T-cell (primary cell): Measurements from ENCODE around the gene AARSD1. TPM values are rescaled to one million over a fixed set of nuclear protein-coding genes. Genes with fewer than 3 reads are reported as not detected.

ENCODE experiments used
- ATAC-seq, 4 experiments: fragments of 200-7000 bp in 3 of 4; fragments of 150-1000 bp in 1 of 4; cut with Tn5 transposase; replicated peaks in 1 of 4; 1 replicate in 3 of 4; 2 replicates in 1 of 4; pipeline ENCODE4 v1.10.0; 2021; ENCODE audit warnings: moderate library complexity in 3 of 4, mild to moderate bottlenecking in 2 of 4, moderate number of reproducible peaks in 1 of 4
- CTCF ChIA-PET, 2 donors: fragments of 300-600 bp; sonication (Branson Sonifier 250); formaldehyde crosslinking; loops; one replicate each; lab custom pipeline; 2022; ENCODE audit warnings: antibody characterized with exemption in 2 of 2; lab: Charles Lee
- POLR2A ChIA-PET, 2 donors: fragments of 300-600 bp; sonication (Branson Sonifier 250); formaldehyde crosslinking; loops; one replicate each; lab custom pipeline; 2022; ENCODE audit warnings: antibody characterized with exemption in 2 of 2; lab: Charles Lee
- DNase-seq, 35 experiments: peaks; one replicate each; pipeline versions ENCODE4 v3.0.0 to v3.0.0-alpha.2; 2013 to 2023
- H3K27ac ChIP-seq: one replicate; pipeline ENCODE4 v1.5.1; 2013; ENCODE audit warnings: low read length
- H3K27me3 ChIP-seq, 2 experiments: replicated peaks in 1 of 2; 1 replicate in 1 of 2; 2 replicates in 1 of 2; pipeline versions ENCODE4 v1.6.1 to v1.7.0; 2013; ENCODE audit warnings: low read length in 1 of 2, mixed read lengths in 1 of 2; ENCODE audit not compliant: control insufficient read depth in 2 of 2, insufficient read depth in 2 of 2; ENCODE audit errors: extremely low read depth in 1 of 2
- H3K36me3 ChIP-seq, 2 donors: 1 replicate in 1 of 2; 2 replicates in 1 of 2; pipeline versions ENCODE4 v1.6.1 to v1.7.0; 2013; ENCODE audit warnings: low read length in 1 of 2; ENCODE audit not compliant: control insufficient read depth in 2 of 2, insufficient read depth in 1 of 2; ENCODE audit errors: extremely low read depth in 1 of 2
- H3K4me1 ChIP-seq, 2 experiments: 1 replicate in 1 of 2; 2 replicates in 1 of 2; pipeline versions ENCODE4 v1.6.1 to v1.7.0; 2013; ENCODE audit warnings: low read length in 2 of 2, mixed read lengths in 1 of 2; ENCODE audit not compliant: insufficient read depth in 2 of 2, control insufficient read depth in 1 of 2; ENCODE audit errors: extremely low read depth in 1 of 2
- H3K4me3 ChIP-seq, 2 donors: 1 replicate in 1 of 2; 2 replicates in 1 of 2; pipeline versions ENCODE4 v1.5.1 to v1.7.0; 2013; ENCODE audit warnings: mild to moderate bottlenecking in 2 of 2, low read length in 1 of 2, moderate library complexity in 1 of 2; ENCODE audit not compliant: control insufficient read depth in 1 of 2; ENCODE audit errors: extremely low read depth in 1 of 2
- H3K9me3 ChIP-seq: 2 replicates; pipeline ENCODE4 v1.7.0; 2013
- H3K27ac Mint-ChIP-seq, 2 donors: one replicate each; pipeline ENCODE4 v1.8.0; 2020 to 2021; ENCODE audit warnings: mild to moderate bottlenecking in 2 of 2, mixed read lengths in 2 of 2
- H3K27me3 Mint-ChIP-seq, 2 donors: one replicate each; pipeline ENCODE4 v1.8.0; 2021 to 2022; ENCODE audit warnings: mixed read lengths in 2 of 2
- H3K36me3 Mint-ChIP-seq: one replicate; pipeline ENCODE4 v1.8.0; 2021; ENCODE audit warnings: mixed read lengths
- H3K4me1 Mint-ChIP-seq, 3 donors: one replicate each; pipeline ENCODE4 v1.8.0; 2020 to 2022; ENCODE audit warnings: mixed read lengths in 3 of 3, mild to moderate bottlenecking in 1 of 3
- H3K4me3 Mint-ChIP-seq, 3 donors: one replicate each; pipeline ENCODE4 v1.8.0; 2020 to 2022; ENCODE audit warnings: mild to moderate bottlenecking in 3 of 3, mixed read lengths in 3 of 3, moderate library complexity in 3 of 3
- H3K9me3 Mint-ChIP-seq, 3 donors: one replicate each; pipeline ENCODE4 v1.8.0; 2020 to 2022; ENCODE audit warnings: mixed read lengths in 3 of 3
- WGBS: methylation state at CpG from one replicate; pipeline ENCODE4 v1.1.5; 2013; ENCODE audit warnings: missing lambda C conversion rate; ENCODE audit not compliant: insufficient coverage; 5-methylcytosine and 5-hydroxymethylcytosine counted together
- total RNA-seq, 35 experiments: library from RNA in 6 of 35; stranded (reverse) in 6 of 35; fragments of 120-200 nt in 1 of 35; gene quantifications; one replicate each; pipeline versions ENCODE4 v1.2.1 to v1.2.4 and lab custom pipeline; 2013 to 2026

The AARSD1 gene
- total RNA-seq, 5 donors from 2014 or later (not counting 1 experiment from before 2014, with no cell fraction given): 54.1 to 65.2 (median 60.0) TPM

DNA sequence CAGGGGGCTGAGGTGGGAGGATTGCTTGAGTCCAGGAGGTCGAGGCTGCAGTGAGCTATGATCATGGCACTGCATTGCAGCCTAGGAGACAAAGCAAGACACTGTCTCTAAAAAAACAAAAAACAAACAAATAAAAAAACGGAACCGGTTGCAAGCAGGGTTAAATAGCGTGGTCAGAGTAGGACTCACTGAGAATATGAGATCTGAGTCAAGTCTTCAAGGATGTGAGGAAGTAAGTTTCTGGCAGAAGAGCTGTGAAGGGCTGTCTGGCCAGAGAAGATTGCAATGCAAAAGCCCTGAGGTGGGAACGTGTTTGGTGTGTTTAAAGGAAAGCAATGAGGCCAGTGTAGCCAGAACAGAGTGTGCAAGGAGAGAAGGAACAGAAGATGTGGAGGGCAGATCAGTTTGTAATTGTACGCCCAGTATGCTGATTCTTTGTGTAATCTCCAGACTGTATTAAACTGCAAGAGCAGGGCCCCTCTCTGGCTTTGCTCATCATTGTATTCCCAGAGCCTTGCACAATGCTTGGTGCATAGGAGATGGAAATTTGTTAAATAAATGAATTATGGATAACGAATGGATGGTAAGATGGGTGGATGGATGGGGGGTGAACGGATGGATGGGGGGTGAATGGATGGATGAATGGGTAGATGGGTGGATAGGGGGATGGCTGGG, 57.3 kb downstream of the AARSD1 start:
- no peaks in the 10 kb centered on the region for H3K4me1 ChIP-seq
- no peaks in the 10 kb centered on the region for H3K36me3 ChIP-seq
- H3K27ac ChIP-seq: no peak overlapping the region
- H3K9me3 ChIP-seq: no peaks in the 10 kb centered on the region
- Mint-ChIP-seq H3K9me3 (no peaks in the 10 kb centered on the region), H3K4me1 (no peaks in the 10 kb centered on the region), H3K36me3 (no peaks in the 10 kb centered on the region), H3K27ac (no peak overlapping the region), H3K4me3 (no peak overlapping the region), H3K27me3 (peaks cover 12 to 15% of the 10 kb centered on the region in 2 donors)
- ChIA-PET CTCF (no interaction called here), POLR2A (no interaction called here)
- H3K27me3 ChIP-seq: peaks cover 0 to 21% of the 10 kb centered on the region in 2 experiments
- DNase-seq: no peak
- no peak for ATAC-seq
- H3K4me3 ChIP-seq: no peak overlapping the region
- WGBS: 66% methylated on average over 6 of the region's 8 CpGs

DNA sequence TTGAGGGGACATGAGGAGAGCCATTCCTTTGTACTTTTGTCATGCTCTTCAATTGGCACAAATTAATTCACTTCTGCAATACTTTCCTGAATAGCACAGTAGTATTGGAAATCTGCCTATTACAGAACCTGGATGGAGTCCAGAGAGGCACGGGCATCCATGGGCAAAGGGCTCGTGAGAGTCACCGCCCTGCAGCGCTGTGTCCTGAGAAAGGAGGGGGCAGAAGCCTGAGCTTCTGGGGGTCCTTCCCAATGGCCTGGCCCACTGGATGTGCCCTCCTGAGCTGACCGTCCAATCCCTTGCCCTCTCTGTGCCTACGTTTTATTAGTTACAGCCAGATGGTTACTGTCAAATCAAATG, 60.2 kb downstream of the AARSD1 start:
- POLR2A ChIA-PET: no interaction called here
- H3K27ac Mint-ChIP-seq: no peak overlapping the region
- no peak overlapping the region for H3K4me3 Mint-ChIP-seq
- Histone ChIP-seq H3K27ac (no peak overlapping the region), H3K4me1 (no peaks in the 10 kb centered on the region), H3K36me3 (no peaks in the 10 kb centered on the region), H3K4me3 (no peak overlapping the region), H3K9me3 (no peaks in the 10 kb centered on the region), H3K27me3 (peaks cover 0 to 23% of the 10 kb centered on the region in 2 experiments)
- DNase-seq (no peak), ATAC-seq (no peak)
- no peaks in the 10 kb centered on the region for H3K4me1 Mint-ChIP-seq
- WGBS: 89% methylated on average over 4 of the region's 6 CpGs
- H3K27me3 Mint-ChIP-seq: peaks cover 4 to 10% of the 10 kb centered on the region in 2 donors
- CTCF ChIA-PET: no interaction called here
- H3K36me3 Mint-ChIP-seq: no peaks in the 10 kb centered on the region
- no peaks in the 10 kb centered on the region for H3K9me3 Mint-ChIP-seq

DNA sequence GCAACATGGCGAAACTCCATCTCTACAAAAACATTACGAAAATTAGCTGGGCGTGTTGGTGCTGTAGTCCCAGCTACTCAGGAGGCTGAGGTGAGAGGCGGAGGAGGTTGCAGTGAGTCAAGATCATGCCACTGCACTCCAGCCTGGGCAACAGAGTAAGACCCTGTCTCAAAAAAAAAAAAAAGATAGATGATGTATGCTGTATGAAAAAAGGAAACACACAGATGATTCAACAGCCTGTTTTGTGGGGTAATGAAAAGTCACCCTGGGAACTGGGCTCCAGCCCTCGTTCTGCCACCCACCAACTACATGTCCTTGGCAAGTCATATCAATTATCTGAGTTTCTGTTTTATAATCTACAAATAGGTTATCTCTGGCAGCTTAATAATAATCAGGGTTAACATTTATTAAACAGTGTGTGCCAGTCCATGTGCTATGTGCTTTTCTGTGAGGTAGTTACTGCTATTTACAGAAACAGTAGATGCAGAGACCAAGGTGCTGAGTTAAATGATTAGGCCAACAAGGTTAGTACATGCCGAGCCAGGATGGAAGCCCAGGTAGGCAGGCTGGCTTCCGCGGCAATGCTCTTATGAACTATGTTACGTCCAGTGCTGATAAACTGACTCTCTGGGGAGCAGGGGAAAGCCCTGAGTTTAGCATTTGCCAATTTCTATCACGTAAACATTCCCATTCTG, 62.6 kb downstream of the AARSD1 start:
- Mint-ChIP-seq H3K4me1 (no peaks in the 10 kb centered on the region), H3K4me3 (no peak overlapping the region), H3K9me3 (no peaks in the 10 kb centered on the region), H3K27ac (no peak overlapping the region), H3K36me3 (no peaks in the 10 kb centered on the region), H3K27me3 (peaks cover 5 to 20% of the 10 kb centered on the region in 2 donors)
- ATAC-seq (no peak), DNase-seq (no peak)
- Histone ChIP-seq H3K4me1 (no peaks in the 10 kb centered on the region), H3K36me3 (no peaks in the 10 kb centered on the region), H3K4me3 (no peak overlapping the region), H3K27me3 (peaks cover 0 to 26% of the 10 kb centered on the region in 2 experiments), H3K9me3 (no peaks in the 10 kb centered on the region), H3K27ac (no peak overlapping the region)
- ChIA-PET POLR2A (no interaction called here), CTCF (no interaction called here)
- 93% methylated on average over 5 of the region's 10 CpGs for WGBS

Other genes starting within 250 kb of the AARSD1 start
- 100 to 1,000 TPM in 4 of 5 donors, 10 to 100 TPM in 1; 87.1 to 161 (median 146) TPM for gene EZH1, start 219.4 kb downstream of the AARSD1 start, total RNA-seq
- gene RAMP2, start 203.2 kb downstream of the AARSD1 start, total RNA-seq: not detected
- 10 to 100 TPM; 34.7 to 42.5 (median 38.7) TPM for gene VPS25, start 191.0 kb downstream of the AARSD1 start, total RNA-seq
- 1 to 10 TPM in 1 of 5 donors, under 1 TPM in 3, not detected in 1; 0.38 to 1.3 (median 0.60) TPM for gene WNK4, start 183.8 kb downstream of the AARSD1 start, total RNA-seq
- gene COA3, start 165.8 kb downstream of the AARSD1 start, total RNA-seq: 10 to 100 TPM in 4 of 5 donors, 1 to 10 TPM in 1; 7.9 to 32.4 (median 29.8) TPM
- not detected for gene CNTD1, start 165.6 kb downstream of the AARSD1 start, total RNA-seq
- 100 to 1,000 TPM in 4 of 5 donors, 10 to 100 TPM in 1; 92.1 to 138 (median 105) TPM for gene BECN1, start 140.2 kb downstream of the AARSD1 start, total RNA-seq
- 10 to 100 TPM; 68.0 to 79.1 (median 77.2) TPM for gene PSME3, start 131.1 kb downstream of the AARSD1 start, total RNA-seq
- 1 to 10 TPM; 2.2 to 3.7 (median 3.2) TPM for gene AOC2, start 119.9 kb downstream of the AARSD1 start, total RNA-seq
- gene AOC3, start 113.3 kb downstream of the AARSD1 start, total RNA-seq: 1 to 10 TPM; 1.2 to 2.1 (median 1.2) TPM
- gene G6PC1, start 63.7 kb downstream of the AARSD1 start, total RNA-seq: under 1 TPM in 3 of 5 donors, not detected in 2; 0.19 to 0.30 (median 0.20) TPM
- gene PTGES3L, start 15.6 kb upstream of the AARSD1 start, total RNA-seq: under 1 TPM in 3 of 5 donors, not detected in 2; 0.25 to 0.44 (median 0.41) TPM
- 10 to 100 TPM; 11.5 to 24.0 (median 23.7) TPM for gene RUNDC1, start 16.1 kb upstream of the AARSD1 start, total RNA-seq
- 1,000 to 10,000 TPM; 1,254 to 1,790 (median 1,710) TPM for gene RPL27, start 34.0 kb upstream of the AARSD1 start, total RNA-seq
- 10 to 100 TPM; 27.0 to 44.6 (median 34.1) TPM for gene IFI35, start 42.3 kb upstream of the AARSD1 start, total RNA-seq
- gene VAT1, start 57.9 kb upstream of the AARSD1 start, total RNA-seq: 10 to 100 TPM; 26.4 to 62.6 (median 48.5) TPM
- gene RND2, start 60.8 kb upstream of the AARSD1 start, total RNA-seq: under 1 TPM; 0.08 to 0.64 (median 0.32) TPM
- 1 to 10 TPM; 2.8 to 5.5 (median 4.2) TPM for gene BRCA1, start 160.9 kb upstream of the AARSD1 start, total RNA-seq
- gene NBR1, start 206.8 kb upstream of the AARSD1 start, total RNA-seq: 10 to 100 TPM; 51.5 to 82.2 (median 80.1) TPM
- 10 to 100 TPM in 3 of 5 donors, 1 to 10 TPM in 2; 9.3 to 18.1 (median 10.4) TPM for gene TMEM106A, start 247.4 kb upstream of the AARSD1 start, total RNA-seq